Measurements from ENCODE around the gene KLHL13.

- TF ChIP-seq CTCF (conservative IDR thresholded peaks at IDR 0.05) (no peak), EZH2 (IDR thresholded peaks at IDR 0.05; ENCODE audit: low read depth) (no peak)
Observed at GRCh38 chrX:117910216-117910615, 206.4 kb downstream of the KLHL13 start.
